ENCODE measurements around the gene UTS2R. TPM values are rescaled to one million over a fixed set of nuclear protein-coding genes. Genes with fewer than 3 reads are reported as not detected.
"Not testable (repeated sequence)": the region's sequence is repeated elsewhere in the genome, so short reads cannot be mapped to it uniquely, and the experiment has no call there.

Gene UTS2R
- polyA plus RNA-seq, 1 experiment, result not detected

- DNase-seq (ENCODE audit: low read depth, low spot score), result no peak
- Histone ChIP-seq H3K4me3 (ENCODE audit: low read depth, low read length) (peak overlapping the region; percentile 40), H3K27me3 (ENCODE audit: control insufficient read depth, insufficient read depth, low read length) (peaks cover 64% of the 10 kb centered on the region), H3K27ac (ENCODE audit: low read depth, low read length) (no peak overlapping the region), H3K9me3 (ENCODE audit: control insufficient read depth, insufficient read depth, low read length) (peaks cover 4% of the 10 kb centered on the region; the same call in 1 of the 2 replicates)
- no peak for TF ChIP-seq CTCF (IDR thresholded peaks at IDR 0.05; ENCODE audit: low read depth, low read length)
- ChIA-PET POLR2A (no interaction called here), CTCF (interaction anchor here (0.6 to 1.0 kb wide), 2 partner anchors 76 to 123 kb away, joined by 3 to 4 read pairs; no protein-coding TSS in a partner anchor)
Measured at GRCh38 chr17:82370471-82371332, 863 bp upstream of the UTS2R start.

- Histone ChIP-seq H3K27me3 (ENCODE audit: control insufficient read depth, insufficient read depth, low read length) (peaks cover 55% of the 10 kb centered on the region), H3K4me3 (ENCODE audit: low read depth, low read length) (no peak overlapping the region), H3K9me3 (ENCODE audit: control insufficient read depth, insufficient read depth, low read length) (peaks cover 4% of the 10 kb centered on the region; the same call in 1 of the 2 replicates), H3K27ac (ENCODE audit: low read depth, low read length) (no peak overlapping the region)
- POLR2A ChIA-PET, result no interaction called here
- CTCF ChIA-PET, result no interaction called here
- TF ChIP-seq CTCF (IDR thresholded peaks at IDR 0.05; ENCODE audit: low read depth, low read length), result no peak
- DNase-seq (ENCODE audit: low read depth, low spot score), result no peak
Measured at GRCh38 chr17:82372249-82373071, 895 bp downstream of the UTS2R start.

- CTCF ChIA-PET, result interaction anchor here (0.6 kb wide), 1 partner anchor 135 kb away, joined by 3 read pairs; no protein-coding TSS in a partner anchor
- H3K4me3 ChIP-seq (ENCODE audit: low read depth, low read length); H3K9me3 ChIP-seq (ENCODE audit: control insufficient read depth, insufficient read depth, low read length); H3K27ac ChIP-seq (ENCODE audit: low read depth, low read length); POLR2A ChIA-PET; DNase-seq (ENCODE audit: low read depth, low spot score): not testable (repeated sequence)
- H3K27me3 ChIP-seq (ENCODE audit: control insufficient read depth, insufficient read depth, low read length), result peaks cover 57% of the 10 kb centered on the region
Measured at GRCh38 chr17:82373072-82373452, 1.5 kb downstream of the UTS2R start.

GRCh38 chr17:82373731-82374625 lies 2.4 kb downstream of the UTS2R start:
- ChIA-PET CTCF (interaction anchor here (0.6 kb wide), 1 partner anchor 136 kb away, joined by 3 read pairs; no protein-coding TSS in a partner anchor), POLR2A (no interaction called here)

More at GRCh38 chr17:82373731-82374625, 2.4 kb downstream of the UTS2R start:
- Histone ChIP-seq H3K9me3 (ENCODE audit: control insufficient read depth, insufficient read depth, low read length) (peaks cover 4% of the 10 kb centered on the region; the same call in 1 of the 2 replicates), H3K27ac (ENCODE audit: low read depth, low read length) (no peak overlapping the region), H3K4me3 (ENCODE audit: low read depth, low read length) (no peak overlapping the region), H3K27me3 (ENCODE audit: control insufficient read depth, insufficient read depth, low read length) (peaks cover 63% of the 10 kb centered on the region)
- DNase-seq (ENCODE audit: low read depth, low spot score), result no peak
- TF ChIP-seq CTCF (IDR thresholded peaks at IDR 0.05; ENCODE audit: low read depth, low read length), result no peak
